IPS DF 4.7 (cell line): ENCODE data around the gene FAM174C.
"Not testable (repeated sequence)": the region's sequence is repeated elsewhere in the genome, so short reads cannot be mapped to it uniquely, and the experiment has no call there.

Source experiments
- DNase-seq: peaks from one replicate; pipeline ENCODE4 v3.0.0-alpha.2; 2013; ENCODE audit warnings: low spot score; ENCODE audit errors: extremely low read depth

FAM174C gene

DNA sequence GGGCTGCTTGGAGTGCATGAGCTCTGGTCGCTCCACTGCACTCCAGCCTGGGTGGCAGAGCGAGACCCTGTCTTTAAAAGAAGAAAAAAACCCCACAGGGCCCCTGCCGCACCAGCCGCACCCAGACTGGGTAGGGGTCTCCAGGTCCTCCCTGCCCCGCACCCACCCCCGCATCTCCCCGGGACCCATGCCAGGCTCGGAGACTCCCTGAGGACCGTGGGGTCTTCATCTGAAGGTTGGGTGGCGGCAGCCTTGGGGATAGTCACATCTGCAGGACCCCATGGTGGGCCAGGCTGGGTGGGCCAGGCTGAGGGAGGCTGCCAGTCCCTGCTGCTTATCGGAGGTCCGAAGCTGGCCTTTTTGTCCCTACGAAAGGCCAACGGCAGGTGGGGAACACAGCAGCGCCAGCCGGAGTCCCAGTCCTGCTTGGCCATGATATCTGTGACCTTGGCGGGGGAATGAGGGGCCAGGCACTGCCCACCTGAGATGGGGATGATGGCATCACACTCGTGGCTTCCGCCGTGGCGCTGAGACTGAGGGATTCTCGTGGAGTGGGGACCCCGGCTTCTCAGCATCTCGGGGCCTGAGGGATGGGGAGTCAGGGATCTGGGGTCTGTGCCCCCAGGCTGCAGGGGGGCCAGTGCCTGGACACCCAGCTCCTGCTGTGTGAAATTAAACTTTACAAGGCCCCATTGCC, 21.4 kb downstream of the FAM174C start:
- no peak for DNase-seq

DNA sequence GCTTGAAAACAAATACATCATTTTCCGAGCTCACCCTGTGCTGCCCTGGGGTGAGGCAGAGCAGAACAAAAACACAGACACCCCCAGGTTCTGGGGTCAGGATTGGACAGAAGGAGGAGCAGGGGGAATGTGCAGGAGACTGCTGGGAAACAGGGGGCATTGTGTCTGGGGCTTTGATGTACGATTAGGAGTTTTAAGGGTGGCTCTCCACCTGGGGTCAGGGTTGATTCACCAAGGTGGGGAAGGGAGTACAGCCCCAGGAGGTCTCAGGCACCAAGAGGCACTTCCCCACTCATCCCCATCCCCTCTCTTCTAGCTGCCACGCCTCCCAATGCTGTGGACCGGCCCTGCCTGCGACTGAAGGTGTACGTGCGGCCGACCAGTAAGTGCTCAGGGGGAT, 22.9 kb downstream of the FAM174C start:
- no peak for DNase-seq

DNA sequence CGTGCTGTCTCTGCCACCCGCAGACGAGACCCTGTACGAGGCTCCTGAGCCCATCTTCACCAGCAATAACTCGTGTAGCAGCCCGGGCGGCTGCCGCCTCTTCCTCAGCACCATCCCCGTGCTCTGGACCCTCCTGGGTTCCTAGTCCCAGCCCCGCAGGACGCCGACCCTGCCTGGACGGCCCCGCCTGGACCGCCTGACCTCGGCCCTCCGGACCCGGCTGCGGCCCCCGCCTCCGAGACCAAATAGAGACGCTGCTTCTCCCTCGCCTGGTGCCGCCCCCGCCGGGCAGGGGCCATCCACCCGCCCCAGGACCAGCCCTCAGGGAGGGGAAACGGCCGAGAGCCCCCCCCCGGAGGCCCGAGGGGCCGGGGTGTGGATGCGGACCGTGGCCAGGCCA, 24.5 kb downstream of the FAM174C start:
- DNase-seq, result no peak

DNA sequence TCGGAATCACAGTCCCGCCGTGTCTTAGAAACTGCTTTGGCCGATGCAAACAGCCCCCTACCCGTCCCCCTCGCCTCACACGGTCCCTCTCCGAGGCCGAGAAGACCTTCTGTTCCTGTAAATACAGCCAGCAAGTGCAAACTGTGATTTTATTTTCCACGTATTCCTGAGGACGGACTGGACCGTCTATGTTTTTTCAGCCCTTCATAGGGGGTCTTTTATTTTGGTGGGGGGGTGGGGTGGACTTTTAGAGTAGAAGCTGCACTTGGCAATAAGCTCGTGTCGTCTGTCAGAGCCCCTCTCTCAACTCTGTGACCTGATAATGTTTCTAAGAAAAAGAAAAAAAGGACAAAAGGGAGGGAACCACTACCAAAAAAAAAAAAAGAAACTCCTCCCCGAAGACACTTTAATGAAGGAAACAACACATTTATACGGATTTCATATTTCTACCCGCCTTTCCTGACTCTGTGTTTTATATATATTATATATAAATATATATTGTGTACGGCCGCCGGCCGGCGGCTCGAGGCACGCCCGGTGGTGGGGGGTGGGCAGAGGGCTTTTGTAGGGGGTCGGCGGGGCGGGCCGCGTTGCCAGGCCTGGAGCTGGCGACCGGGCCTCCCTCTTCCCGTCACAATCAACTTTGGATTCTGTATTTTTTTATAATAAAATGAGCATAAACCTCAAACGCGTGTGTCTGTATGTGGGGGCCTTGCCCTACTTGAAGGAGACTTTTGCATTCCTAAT, 25.6 kb downstream of the FAM174C start:
- DNase-seq, result no peak

DNA sequence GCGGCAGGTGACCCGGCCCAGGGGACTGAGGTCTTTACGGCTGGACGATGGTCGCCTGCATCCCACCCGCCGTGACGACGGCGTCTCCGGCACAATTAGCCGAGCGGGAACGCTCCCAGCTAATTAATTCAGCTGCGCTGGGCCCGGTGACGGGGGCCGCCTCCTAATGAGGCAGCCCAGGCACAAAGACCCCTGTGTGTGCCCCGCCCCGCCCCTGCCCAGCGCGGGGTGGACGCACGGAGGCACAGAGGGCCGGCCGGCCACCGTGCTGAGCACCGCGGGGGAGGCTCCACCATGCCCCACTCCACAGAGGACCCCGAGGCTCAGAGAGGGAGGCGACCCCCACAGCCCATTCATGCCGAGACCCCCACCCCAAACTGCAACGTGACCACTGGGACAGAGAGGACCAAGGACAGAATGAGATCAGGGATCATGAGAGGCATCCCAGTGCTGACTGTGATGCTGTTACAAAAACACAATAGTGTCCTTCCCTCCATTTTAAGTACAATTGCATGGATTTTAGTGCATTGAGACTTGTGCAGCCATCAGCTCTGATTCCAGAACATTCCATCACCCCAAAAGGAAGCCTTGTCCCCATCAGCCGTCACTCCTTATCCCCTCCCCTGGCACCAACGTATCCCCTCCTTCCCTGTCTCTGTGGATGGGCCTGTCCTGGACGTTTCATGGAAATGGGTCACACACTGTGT, 27.4 kb downstream of the FAM174C start:
- no peak for DNase-seq

DNA sequence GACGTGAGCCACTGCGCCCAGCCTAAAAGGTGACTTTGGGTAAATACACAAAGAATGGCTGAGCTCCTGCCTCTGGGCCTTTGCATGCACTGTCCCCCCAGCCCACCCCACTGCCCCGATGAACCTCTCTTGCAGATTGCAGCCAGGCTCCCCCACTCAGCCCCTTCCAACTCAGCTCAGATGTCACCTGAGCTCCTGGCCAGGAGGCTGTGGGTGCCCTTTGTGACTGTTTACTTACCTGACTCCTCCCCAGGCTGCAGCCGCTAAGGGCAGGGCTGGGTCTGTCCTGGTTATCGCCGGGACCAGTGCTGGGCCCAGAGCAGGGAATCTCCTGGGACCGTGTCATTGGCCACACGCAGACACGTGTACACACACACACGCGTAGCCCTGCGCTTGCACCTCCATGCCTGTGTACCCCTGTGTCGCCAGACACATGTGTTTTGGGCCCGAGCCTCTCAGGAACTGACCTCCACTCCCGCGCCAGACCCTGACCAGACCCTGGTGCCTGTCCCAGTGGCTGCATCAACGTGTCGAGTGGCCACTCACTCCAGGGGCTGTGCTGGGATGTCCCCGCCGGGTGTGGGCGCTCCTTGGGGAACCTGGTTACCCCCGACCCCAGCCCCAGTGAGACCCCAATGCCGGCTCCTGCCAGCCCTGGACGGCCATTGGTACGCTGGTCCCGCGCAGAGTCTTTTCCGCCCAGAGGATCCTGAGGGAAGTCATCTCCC, 29.0 kb downstream of the FAM174C start:
- DNase-seq, result no peak

DNA sequence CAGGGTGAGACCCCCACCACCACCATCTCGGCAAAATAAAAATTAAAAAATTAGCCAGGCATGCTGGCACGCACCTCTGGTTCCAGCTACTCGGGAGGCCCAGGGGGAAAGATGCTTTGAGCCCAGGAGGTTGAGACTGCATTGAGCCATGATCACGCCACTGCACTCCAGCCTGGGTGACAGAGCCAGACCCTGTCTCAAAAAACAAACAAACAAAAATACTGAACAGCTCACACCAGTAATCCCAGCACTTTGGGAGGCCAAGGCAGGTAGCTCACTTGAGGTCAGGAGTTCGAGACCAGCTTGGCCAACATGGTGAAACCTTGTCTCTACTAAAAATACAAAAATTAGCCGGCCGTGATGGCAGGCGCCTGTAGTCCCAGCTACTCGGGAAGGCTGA, 30.0 kb downstream of the FAM174C start:
- DNase-seq, result not testable (repeated sequence)

DNA sequence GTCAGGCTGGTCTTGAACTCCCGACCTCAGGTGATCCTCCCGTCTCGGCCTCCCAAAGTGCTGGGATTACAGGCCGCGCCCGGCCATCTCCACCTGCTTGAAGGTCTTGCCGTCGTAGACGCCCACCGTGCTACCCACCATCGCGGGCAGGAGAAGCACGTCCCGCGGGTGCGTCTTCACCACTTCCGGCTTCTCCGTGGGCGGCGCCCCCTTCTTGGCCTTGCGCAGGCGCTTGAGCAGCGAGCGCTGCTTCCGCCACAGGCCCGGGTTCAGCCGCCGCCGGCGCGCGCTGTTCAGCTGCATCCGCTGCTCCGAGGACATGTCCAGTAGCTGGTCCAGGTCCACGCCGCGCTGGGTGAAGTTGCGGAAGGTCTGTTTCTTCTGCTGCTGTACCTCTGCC, 32.0 kb downstream of the FAM174C start:
- DNase-seq, result no peak

DNA sequence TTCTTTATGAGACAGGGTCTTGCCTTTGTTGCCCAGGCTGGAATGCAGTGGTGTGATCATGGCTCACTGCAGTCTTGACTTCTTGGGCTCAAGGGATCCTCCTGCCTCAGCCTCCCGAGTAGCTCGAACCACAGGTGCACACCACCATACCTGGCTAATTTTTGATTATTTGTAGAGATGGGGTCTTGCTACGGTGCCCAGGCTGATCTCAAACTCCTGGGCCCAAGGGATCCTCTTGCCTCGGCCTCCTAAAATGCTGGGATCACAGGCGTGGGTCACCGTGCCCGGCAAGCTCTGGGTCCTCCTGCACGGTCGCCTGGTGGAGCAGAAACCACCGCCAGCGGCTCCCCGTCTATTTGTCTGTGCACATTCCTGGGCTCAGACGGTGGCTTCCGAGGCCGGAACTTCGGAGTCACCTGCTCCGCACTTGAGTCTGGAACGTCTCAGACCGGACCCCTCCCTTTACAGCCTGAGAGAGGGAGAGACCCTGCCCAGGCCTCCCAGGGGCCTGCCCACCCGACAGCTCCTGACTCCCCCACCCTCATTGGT, 32.5 kb downstream of the FAM174C start:
- DNase-seq, result no peak

DNA sequence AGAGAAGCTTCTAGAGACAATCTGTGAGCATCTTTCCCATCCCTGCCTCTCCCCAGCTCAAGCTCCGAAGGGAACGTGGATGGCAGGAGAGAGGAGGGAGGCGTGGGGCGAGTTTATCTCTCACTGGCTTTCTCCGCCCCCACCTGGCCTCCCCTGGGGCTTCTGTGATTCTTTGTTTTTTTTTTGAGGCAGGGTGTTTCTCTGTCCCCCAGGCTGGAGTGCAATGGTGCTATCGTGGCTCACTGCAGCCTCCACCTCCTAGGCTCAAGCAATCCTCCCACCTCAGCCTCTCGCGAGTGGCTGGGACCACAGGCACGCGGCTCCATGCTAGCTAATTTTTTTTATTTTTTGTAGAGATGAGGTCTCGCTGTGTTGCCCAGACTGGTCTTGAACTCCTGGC, 33.4 kb downstream of the FAM174C start:
- no peak for DNase-seq

DNA sequence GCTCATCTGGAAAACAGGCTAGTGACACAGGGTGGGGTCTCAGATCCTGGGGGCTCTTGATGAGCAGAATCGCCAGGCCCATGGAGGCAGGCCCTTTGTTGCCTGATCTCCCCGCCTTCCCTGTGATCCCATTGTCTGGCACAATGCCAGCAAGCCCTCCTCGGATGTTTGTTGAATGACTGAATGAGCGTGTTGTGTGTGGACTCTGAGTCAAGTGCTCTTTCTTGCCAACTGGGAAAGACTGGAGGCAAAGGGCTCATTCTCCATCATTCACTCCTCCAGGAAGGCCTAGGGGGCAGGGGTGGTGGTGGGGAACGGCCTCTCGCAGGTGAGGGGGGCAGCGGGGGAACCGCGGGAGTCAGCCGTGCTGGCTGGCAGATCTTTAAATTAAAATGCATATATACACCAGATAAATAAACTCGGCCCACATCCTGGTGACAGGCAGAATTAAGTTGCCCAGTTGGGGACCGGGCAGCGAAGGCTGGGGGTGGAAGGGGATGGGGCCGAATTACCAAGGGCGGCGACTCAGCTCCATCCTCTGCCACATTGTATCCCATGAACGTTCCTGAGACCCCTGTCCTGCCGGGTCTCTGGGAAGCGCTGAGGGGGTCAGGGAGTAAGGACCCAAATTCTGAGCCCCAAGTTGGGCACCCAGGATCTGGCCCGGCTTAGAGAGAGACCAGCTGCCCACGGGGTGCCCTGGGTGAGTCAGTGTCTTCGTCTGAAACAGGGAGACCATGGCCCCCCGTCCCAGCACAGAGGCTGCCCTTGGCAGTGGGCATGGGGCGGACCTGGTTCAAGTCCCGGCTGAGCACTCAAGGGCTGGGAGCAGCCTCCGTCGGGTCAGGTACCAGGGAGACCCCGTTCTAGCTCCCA, 34.9 kb downstream of the FAM174C start:
- DNase-seq, result no peak

DNA sequence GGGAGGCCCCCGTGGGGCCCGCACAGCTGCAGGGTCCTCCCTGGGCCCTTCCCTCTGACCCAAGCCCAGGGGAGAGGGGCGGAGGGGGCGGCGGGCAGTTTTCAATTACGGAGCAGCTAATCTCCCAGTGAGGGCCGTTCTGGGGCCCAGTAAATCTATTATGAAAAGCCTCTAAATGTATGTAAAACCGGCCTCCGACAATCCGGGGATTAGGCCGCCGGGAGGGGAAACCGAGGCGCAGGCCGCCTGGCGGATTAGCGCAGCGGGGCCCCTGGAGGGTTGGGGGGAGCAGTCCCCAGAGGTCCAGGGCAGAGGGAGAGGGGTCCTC, 35.5 kb downstream of the FAM174C start:
- no peak for DNase-seq

DNA sequence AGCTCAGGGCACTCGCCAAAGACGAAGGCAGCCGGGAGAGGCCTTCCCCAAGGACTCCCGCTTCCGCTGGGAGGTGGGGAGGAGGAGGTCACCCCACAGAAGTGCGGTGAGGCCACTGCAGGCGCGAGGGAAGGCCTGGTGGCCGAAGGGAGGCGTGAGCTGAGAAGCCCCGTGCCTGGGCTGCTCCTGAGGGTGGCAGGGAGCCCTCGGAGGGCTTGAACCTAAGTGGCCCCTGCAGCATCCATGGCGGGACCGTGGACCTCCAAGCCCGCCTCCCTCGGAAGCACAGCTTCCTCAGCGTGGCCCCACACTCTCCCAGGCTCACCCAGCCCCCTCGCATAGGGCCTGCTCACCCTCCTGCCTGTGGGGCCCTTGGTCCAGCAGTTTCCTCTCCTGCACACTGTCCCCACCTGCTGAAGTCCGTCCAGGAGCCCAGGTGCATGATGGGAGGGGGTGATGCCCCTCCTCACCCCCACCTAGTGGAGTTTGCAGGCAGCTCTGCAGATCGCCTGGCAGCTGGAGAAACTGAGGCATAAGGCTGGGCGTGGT, 36.3 kb downstream of the FAM174C start:
- DNase-seq, result no peak

DNA sequence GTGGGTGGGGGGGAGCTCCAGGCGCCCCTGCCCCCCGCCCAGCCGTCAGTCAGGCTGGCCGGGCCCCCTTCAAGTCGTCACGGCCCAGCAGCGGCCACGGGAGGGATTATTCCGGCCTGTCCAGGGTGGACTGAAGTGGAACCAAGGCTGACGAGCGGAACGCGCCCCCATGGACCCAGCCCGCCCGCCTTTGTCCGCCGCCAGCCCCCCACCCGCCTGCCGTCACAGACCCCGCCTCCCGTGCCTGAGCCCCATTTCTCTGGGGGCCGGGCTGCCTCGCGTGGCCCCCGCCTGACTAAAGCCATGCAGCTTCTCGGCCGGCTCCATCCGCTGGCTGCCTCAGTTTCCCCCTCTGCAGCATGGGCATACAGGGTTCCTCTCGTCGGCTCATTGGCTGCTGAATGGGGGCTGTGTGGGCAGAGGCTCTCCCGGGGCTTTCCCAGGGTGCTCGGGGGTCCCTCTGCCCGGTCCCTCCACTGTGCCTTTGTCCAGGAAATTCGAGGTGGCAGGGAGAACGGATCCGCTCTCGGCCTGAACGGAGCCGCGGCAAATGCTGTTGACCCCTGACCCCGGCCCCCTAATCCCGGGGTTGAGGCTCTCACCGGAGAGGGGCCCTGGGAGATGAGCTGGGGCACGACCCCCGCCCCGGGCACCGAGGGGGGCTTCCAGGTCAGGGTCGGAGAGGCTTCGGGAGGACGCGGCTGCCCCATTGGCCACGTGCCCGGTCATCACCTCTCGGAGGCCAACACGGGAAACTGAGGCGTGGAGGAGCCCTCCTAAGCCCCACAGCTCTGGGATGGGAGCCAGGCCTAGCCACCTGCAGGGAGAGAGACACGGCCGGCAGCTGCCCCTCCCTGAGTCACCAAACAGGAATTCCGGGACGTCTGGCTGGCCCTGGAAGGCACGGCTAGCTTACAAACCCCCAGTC, 37.7 kb downstream of the FAM174C start:
- DNase-seq, result no peak

DNA sequence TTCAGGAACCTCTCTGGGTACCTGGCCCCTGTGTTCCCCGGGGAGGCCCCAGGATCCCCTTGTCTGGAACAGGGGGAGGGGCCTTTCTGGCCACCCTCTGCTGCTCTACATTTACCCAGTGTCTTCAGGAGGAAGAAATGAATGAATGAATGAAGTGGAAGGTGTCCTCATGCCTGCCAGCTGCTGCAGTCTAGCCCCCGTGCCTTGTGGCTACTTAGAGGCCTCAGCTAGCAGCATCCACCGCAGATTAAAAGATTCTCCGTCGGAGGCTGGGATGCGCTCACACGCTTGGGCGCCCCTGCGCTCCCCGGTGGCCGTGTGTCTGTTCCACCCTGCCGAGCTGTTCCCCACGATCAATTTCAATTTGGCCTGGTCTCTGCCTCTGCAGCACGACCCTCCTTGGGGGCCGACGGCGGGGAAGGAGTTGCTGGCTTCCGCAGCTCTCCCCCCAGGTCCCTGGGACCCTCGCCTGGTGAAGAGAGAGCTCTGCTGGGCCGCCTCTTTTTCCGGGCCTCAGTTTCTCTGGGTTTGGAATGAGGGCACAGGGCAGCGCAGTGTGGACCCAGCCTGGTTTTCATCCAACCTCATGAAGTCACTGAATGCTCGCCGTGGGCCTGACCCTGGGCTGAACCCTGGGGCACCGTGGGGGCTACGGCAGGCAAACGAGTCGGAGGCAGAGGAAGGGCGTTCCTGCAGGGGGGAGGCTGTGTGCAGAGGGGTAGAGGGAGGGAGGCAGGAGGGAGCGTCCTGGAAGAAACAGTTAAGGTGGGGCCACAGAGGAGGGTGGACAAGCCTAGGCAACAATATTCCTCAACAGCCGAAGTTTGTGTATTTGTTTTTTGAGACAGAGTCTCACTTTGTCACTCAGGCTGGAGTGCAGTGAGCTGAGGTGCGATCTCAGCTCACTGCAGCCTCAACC, 38.6 kb downstream of the FAM174C start:
- no peak for DNase-seq

DNA sequence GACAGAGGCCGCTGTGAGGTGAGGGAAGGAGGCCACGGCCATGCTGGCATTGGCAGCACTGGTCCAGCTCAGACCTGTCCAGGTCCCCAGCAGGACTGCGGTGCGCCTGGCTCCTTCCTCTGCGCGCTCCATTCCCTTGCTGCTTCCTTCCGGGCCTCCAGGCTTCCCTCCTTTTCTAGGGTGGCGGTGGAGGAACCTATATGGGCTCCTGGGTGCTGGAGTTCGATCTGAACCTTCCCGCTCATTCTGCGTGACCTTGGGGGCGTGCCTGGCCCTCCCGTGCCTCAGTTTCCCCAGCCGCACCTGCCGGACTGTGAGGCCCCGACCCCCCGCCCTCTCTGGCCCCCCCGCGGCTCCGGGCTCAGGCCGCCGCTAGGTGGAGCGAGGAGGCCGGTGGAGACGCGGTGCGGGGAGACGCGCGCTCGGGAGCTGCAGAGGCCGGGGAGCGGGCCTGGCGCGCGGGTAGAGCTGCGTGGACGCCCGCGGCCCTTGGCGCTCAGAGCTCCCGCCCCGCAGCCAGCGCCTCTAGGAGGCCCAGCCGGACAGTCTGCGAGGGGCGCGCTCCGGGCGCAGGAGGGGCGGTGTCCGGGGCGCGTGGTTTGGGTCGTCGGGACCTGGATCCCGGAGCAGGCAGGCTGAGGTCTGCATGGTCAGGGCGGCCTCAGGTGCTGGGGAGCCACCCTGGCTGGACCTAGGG, 40.3 kb downstream of the FAM174C start:
- DNase-seq, result no peak

DNA sequence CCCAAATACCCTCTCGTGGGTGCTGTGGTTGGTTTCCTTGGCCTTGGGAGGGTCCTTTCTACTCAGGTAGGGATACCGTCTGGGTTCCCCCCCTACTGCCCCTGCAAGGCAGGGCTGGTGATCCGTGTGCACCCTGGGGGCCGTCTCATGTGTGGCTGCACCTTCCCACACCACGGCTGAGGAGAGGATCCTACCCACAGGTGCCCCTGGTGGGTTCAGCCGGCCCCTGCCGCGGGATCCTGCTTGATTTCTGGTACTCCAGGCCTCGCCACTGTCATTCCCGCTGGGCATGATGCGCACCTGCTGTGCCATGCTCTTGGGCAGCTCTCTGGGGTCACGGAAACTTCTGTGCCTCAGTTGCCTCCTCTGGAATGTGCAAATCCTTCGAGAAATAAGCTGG, 41.1 kb downstream of the FAM174C start:
- no peak for DNase-seq
